ENCODE data around the gene SDF4. TPM values are rescaled to one million over a fixed set of nuclear protein-coding genes. Genes with fewer than 3 reads are reported as not detected.

Gene SDF4, protein sequence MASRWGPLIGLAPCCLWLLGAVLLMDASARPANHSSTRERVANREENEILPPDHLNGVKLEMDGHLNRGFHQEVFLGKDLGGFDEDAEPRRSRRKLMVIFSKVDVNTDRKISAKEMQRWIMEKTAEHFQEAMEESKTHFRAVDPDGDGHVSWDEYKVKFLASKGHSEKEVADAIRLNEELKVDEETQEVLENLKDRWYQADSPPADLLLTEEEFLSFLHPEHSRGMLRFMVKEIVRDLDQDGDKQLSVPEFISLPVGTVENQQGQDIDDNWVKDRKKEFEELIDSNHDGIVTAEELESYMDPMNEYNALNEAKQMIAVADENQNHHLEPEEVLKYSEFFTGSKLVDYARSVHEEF
- total RNA-seq = 10 to 100 TPM; 73.4 to 95.6 (median 81.9) TPM
- 100 to 1,000 TPM in 1 of 3 donors, 10 to 100 TPM in 2; 33.0 to 181 (median 40.2) TPM for polyA plus RNA-seq

DNA sequence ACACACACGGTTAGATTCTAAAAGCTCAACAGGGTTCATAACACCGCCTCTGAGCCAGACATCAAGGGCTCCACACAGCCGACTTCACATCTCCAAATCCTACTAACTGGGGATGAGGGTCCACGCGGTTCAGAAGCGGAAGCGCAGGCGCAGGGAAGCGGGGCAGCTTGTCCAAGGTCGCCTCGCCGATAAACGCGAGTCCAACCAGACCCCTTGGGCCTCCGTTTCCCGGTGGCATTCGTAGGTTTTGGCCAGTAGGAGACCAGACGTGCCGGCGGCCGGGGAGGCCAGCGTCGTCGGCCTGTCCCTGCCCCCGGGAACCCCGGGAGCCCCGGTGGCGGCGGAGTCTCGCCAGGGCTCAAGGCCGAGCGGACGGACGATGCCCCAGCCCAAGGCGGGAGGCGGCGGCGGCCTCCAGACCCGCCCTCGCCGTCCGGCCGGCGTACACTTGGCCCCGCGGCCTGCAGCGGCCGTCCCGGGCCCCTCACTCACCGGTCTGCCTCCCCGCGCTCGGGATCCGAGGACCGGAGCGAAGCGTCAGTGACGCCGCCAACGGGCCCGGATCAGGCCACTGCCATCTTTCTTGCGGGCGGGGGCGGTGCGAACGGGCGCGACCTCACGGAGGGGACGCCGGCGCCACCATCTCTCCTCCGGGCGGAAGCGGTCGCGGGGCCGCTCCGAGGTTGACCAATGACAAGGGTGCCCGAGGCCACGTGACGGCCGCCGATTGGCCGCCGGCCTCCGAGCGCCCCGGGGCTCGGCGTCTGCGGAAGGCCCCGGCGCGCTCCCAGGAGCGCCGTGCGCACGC is at the start of gene SDF4:
Gene SDF4, minus strand, starts transcription at position 602 of the 808 bp plus-strand sequence. CDS start 3,229 bp downstream, outside the sequence.
- Histone ChIP-seq H3K36me3 (peaks cover 13 to 25% (median 22%) of the 10 kb centered on the region in 4 donors), H3K4me1 (peaks cover 0 to 50% (median 33%) of the 10 kb centered on the region in 4 donors), H3K9me3 (no peaks in the 10 kb centered on the region), H3K4me3 (peak within 1 kb of the TSS; percentile 69 to 100 (median 96)), H3K27me3 (no peaks in the 10 kb centered on the region), H3K27ac (peak within 1 kb of the TSS; percentile 92 to 97 (median 96))
- intact Hi-C loops (cut with DNase I) = loop anchor here (1.0 to 2.0 kb wide), 3 partner anchors 43 to 115 kb away; partner anchors contain the start of gene C1orf159
- peak; percentile 98 for DNase-seq
- TF ChIP-seq, protein P1, sequence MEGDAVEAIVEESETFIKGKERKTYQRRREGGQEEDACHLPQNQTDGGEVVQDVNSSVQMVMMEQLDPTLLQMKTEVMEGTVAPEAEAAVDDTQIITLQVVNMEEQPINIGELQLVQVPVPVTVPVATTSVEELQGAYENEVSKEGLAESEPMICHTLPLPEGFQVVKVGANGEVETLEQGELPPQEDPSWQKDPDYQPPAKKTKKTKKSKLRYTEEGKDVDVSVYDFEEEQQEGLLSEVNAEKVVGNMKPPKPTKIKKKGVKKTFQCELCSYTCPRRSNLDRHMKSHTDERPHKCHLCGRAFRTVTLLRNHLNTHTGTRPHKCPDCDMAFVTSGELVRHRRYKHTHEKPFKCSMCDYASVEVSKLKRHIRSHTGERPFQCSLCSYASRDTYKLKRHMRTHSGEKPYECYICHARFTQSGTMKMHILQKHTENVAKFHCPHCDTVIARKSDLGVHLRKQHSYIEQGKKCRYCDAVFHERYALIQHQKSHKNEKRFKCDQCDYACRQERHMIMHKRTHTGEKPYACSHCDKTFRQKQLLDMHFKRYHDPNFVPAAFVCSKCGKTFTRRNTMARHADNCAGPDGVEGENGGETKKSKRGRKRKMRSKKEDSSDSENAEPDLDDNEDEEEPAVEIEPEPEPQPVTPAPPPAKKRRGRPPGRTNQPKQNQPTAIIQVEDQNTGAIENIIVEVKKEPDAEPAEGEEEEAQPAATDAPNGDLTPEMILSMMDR (IDR thresholded peaks at IDR 0.05) = no peak
- TF ChIP-seq POLR2A (IDR thresholded peaks at IDR 0.05) = peak; percentile 18 to 47
- TF ChIP-seq EP300 (IDR thresholded peaks at IDR 0.05) = no peak
- TF ChIP-seq POLR2AphosphoS5 (IDR thresholded peaks at IDR 0.05) = peak; percentile 50 to 82 (median 74)
- WGBS, 2 donors = 0% methylated on average over 99 of the region's 99 CpGs

DNA sequence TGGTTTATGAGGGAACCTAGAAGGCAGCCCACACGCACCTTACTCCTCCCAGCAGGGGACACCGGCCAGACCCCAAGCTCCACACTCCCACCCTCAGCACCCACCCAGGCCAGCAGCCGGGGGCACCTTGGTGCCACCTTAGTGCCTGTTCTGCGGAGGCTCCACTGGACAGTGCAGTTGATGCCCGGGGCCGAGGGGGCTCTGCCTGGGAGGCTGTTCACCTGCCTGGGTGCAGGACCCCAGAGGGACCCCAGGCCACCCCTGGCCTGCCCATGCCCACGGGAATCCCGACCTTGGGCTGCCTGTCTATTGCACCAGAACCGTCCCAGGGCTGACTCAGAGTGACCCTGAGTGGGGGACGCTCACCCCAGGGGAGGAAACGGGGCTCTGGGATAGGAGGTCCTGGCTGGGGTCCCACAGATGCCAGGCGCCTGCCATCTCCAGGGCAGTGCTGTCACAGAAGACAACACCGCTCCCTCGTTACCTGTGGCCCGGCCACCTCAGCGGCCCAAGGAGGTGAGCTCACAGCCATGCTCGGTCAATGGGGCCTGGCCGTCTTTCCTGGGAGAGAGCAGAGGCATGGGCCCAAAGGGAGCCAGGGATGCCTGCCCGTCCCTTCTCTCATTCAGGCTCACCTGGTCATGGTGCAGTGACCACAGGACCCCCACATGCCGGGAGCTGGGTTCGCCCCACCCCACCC is 49.1 kb upstream of the SDF4 start:
- H3K36me3 ChIP-seq = no peaks in the 10 kb centered on the region
- H3K9me3 ChIP-seq = no peaks in the 10 kb centered on the region
- H3K4me3 ChIP-seq = no peak overlapping the region
- 82 to 92% methylated on average over 21 of the region's 21 CpGs for WGBS, 2 donors
- no peak for DNase-seq
- H3K27me3 ChIP-seq = peaks cover 9 to 16% (median 14%) of the 10 kb centered on the region in 3 donors
- no peaks in the 10 kb centered on the region for H3K4me1 ChIP-seq
- H3K27ac ChIP-seq = no peak overlapping the region
- intact Hi-C loops (cut with DNase I) = no loop called here
- TF ChIP-seq, protein P1 (IDR thresholded peaks at IDR 0.05) = no peak
- TF ChIP-seq POLR2A (IDR thresholded peaks at IDR 0.05) (no peak), POLR2AphosphoS5 (IDR thresholded peaks at IDR 0.05) (no peak), EP300 (IDR thresholded peaks at IDR 0.05) (no peak)

DNA sequence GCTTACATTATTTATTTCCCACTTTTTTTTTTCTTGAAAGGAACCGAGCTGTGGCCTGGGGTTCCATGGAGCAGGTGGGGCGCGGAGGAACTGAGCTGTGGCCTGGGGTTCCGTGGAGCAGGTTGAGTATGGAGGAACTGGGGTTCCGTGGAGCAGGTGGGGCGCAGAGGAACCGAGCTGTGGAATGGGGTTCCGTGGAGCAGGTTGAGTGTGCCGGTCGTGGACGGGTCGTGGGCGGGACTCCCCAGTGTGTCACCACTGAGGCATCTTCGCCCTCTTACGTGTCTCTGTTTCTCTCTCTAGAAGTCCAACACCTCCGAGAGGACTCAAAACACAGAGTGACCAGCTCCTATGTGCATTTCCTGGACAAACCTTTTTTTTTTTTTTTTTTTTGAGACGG is 47.2 kb upstream of the SDF4 start:
- H3K27me3 ChIP-seq = no peaks in the 10 kb centered on the region
- TF ChIP-seq, protein P1 (IDR thresholded peaks at IDR 0.05) = no peak
- no peak for TF ChIP-seq EP300 (IDR thresholded peaks at IDR 0.05)
- TF ChIP-seq POLR2AphosphoS5 (IDR thresholded peaks at IDR 0.05) = no peak
- no peak for TF ChIP-seq POLR2A (IDR thresholded peaks at IDR 0.05)

DNA sequence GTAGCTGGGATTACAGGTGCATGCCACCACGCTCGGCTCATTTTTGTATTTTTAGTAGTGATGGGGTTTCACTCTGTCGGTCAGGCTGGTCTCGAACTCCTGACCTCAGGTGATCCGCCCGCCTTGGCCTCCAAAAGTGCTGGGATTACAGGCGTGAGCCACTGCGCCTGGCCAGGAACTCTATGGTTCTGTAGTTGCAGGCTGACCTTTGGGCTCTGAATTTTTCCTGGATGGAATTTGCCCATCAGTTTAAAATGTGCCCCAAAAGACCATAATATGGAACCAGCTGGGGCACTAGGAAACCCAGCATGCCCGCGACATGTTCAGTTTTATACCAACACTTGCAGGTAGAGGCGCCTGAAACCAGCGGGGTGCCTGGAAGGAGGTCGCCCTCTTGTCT is 46.8 kb upstream of the SDF4 start:
- intact Hi-C loops (cut with DNase I) = no loop called here
- DNase-seq = no peak
- WGBS, 2 donors = 81 to 89% methylated on average over 13 of the region's 13 CpGs
- H3K9me3 ChIP-seq = no peaks in the 10 kb centered on the region
- H3K27me3 ChIP-seq = no peaks in the 10 kb centered on the region
- no peaks in the 10 kb centered on the region for H3K36me3 ChIP-seq
- H3K27ac ChIP-seq = no peak overlapping the region
- peaks cover 0 to 14% (median 10%) of the 10 kb centered on the region in 4 donors for H3K4me1 ChIP-seq
- TF ChIP-seq, protein P1 (IDR thresholded peaks at IDR 0.05) = no peak
- TF ChIP-seq POLR2A (IDR thresholded peaks at IDR 0.05) (no peak), EP300 (IDR thresholded peaks at IDR 0.05) (no peak), POLR2AphosphoS5 (IDR thresholded peaks at IDR 0.05) (no peak)
- H3K4me3 ChIP-seq = no peak overlapping the region

More for the DNA sequence above, 47.2 kb upstream of the SDF4 start:
- intact Hi-C loops (cut with DNase I) = no loop called here
- Histone ChIP-seq H3K27ac (no peak overlapping the region), H3K9me3 (no peaks in the 10 kb centered on the region), H3K36me3 (no peaks in the 10 kb centered on the region), H3K4me3 (no peak overlapping the region), H3K4me1 (peaks cover 0 to 13% (median 10%) of the 10 kb centered on the region in 4 donors)
- WGBS, 2 donors = 90 to 92% methylated on average over 17 of the region's 17 CpGs
- DNase-seq = no peak

All from sigmoid colon (tissue), 7 donors.